NCI-H2227 (cell line): ENCODE data around the gene SIGLEC15.

Experiments
- DNase-seq: peaks from one replicate; lab custom pipeline; 2025; ENCODE audit not compliant: unreplicated experiment; lab: John Stamatoyannopoulos, UW

The SIGLEC15 gene

DNA sequence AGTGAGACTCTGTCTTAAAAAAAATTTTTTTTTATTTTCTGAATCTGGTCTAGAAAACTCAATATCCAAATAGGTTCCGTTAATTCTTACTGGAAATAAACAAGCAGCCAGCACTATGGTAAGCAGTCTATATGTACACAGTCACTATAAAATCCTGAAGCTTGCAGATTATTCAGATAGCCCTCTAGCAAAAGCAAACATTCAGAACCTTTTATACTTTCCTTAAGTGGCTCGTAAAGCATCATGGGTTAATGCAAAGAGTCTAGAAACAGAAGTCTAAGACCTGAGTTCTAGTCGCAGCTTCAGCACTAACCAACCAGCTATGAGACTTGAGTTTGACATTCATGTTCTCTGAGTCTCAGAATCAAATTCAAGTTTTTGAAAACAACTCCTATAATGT, 51.9 kb downstream of the SIGLEC15 start:
- no peak for DNase-seq

DNA sequence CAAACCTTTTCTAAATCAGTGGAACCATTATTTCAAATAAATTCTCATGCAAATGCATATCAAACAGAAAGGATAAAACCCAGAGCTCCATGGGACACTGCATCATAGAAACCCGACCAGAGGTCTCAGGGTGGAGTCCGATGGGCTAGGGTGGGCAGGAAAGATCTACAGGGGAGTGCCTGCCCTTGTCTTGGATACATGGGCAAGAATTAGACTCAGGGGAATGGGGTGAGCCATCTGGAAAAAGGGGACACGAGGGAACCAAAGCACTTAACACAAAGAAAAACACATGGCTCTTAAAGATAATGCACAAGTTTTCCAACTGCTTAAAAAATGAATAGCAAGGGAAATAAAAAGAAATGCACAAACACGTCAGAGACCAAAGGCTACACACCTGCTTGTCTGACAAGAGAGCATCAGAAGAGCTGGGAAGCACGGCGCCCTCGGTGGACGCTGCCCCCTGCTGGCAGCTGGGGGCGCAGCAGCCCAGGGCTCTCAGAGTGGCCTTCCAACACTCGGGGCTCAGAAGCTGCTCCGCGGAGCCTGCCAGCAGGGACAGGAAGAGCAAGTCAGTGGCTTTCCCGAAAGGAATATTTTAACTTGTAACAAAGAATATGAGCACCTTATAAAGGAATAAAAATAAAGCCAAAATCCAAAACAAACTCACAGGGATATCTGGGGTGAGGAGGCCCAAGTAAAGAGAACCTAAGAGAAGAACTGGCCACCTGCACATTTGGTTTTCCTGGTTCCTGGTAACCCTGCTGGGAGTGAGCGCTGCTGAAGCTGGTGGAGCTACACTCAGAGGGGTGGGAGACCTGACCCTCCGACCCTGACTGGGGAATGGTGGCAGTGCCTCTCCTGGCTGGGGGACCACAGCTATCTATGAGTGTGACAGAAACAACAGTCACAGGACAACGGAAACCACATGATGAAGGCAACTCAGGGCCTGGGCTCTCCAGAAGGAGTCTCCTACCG, 54.5 kb downstream of the SIGLEC15 start:
- DNase-seq = peak; percentile 82

DNA sequence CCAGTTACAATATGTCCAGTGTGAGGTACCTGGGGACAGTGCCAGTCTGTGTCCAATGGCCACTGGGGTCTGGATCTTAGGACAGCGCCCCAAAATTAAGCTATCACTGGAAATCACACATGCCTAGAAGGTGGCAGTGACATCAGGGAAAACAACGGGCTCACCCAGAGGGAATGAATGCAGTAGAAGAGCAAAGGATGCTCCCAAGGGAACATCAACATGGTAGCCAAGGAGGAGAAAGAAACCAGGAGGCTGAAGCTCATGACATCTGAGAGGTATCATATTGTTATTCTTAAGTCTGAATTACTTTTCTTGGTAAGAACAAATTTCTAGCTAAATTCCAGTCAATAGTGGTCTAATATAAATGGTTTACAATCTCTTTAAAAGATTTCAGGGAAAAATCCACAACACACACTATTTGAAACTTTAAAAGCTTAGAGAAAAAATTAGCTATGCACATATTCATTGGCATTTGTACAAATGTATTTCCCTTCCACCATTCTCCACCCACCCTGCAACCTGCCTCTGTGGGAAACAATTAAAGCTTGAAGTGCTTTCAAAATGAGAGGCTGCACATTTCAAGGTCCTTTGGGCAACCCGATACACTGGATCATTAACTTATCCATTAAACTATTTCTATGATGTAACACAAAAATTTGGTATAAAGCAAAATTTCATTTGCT, 55.5 kb downstream of the SIGLEC15 start:
- no peak for DNase-seq

DNA sequence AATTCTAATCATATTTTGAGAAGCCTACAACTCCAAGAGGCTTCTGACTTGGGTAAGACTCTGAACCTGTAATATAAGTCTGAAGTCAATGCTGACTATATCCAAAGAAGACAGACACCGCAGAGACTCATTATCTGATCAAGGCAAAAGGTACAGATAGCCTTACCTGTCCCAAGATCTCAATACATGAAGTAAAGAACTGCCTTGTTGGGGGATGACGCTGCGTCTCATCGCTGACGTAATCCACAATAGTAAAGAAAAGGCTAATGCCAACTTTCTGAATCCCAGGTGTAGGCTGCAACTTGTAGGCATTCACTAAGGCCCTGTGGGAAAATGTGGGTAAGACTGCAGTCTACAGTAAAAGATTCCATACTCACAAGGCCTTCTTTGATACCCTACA, 62.1 kb downstream of the SIGLEC15 start:
- no peak for DNase-seq

DNA sequence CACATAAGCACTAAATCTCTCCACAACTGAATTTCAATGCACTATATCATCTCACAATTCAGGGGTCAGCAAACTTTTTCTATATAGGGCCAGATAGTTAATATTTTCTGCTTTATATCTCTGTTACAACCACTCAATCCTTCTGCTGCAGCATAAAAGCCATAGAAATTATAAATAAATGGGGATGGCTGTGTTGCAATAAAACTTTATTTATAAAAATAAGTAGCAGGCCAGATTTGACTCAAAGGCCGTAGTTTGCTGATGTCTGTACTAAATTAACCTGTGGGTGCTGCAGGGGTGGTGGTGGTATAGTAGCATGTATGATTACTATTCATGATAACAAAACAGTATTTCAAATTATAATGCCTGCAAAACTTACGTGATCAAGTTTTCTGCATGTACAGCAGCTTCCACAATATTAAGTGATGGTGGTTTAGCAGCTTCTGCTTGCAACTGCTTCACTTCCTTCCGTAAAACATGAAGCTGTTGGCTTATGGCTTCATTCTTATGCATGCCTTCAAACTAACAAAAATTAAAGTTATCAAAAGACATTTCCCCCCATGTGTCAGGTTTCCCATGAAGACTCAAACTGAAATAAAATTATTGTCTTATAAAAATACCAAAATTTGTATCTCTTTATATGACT, 64.1 kb downstream of the SIGLEC15 start:
- no peak for DNase-seq

DNA sequence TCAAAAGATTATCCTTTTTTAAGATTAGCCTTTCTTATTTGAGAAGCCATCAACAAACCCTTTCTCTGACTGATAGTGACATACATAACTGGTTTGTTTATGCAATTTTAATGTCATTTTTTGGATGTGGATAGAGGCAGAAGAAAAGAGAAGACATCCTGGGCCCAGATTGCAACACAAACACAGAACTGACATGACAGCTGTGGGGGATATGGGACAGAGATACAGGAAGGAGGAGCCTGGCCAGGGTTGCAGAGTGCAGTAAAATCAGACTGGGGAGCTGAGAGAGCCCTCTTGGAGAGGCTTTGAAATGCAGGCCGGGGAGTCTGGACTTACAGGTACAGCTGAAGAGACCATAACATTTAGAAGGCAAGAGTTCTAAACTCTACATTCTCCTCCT, 65.1 kb downstream of the SIGLEC15 start:
- DNase-seq = no peak

DNA sequence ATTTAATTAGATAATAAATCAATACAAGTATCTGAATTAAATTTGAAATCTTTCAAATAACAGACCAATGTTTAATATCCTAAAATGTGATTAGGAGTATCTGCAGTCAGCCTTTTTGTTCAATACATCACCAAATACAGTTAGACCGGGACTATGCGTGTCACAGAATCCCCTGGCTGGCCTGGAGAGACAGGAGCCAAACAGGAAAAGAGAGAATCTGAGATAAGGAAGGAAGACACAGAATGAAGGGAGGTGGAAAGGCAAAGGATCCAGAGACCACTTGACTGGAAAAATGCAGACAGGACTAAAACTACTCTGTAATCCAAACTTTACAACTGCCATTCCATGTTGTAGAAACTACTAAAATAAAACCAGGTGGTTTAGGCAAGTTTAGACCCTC, 66.3 kb downstream of the SIGLEC15 start:
- DNase-seq = no peak
